ENCODE measurements around the gene MPND.
"Not testable (repeated sequence)": the region's sequence is repeated elsewhere in the genome, so short reads cannot be mapped to it uniquely, and the experiment has no call there.

MPND gene

GRCh38 chr19:4347521-4347920 is 4.2 kb downstream of the MPND start:
- no peak for DNase-seq (ENCODE audit: low read depth in 2 of 2)

- DNase-seq (ENCODE audit: low read depth in 2 of 2): not testable (repeated sequence)
These were observed 5.9 kb downstream of the MPND start for GRCh38 chr19:4349225-4349624.

GRCh38 chr19:4350111-4350510 is 6.7 kb downstream of the MPND start:
- DNase-seq (ENCODE audit: low read depth in 2 of 2): no peak

- DNase-seq (ENCODE audit: low read depth in 2 of 2): no peak
These were observed 7.4 kb downstream of the MPND start for GRCh38 chr19:4350726-4351125.

- DNase-seq (ENCODE audit: low read depth in 2 of 2): peak in 1 of 2 donors; percentile 35
These were observed 9.3 kb downstream of the MPND start for GRCh38 chr19:4352701-4353121.

- no peak for DNase-seq (ENCODE audit: low read depth in 2 of 2)
These were observed 10.9 kb downstream of the MPND start for GRCh38 chr19:4354282-4354681.

- DNase-seq (ENCODE audit: low read depth in 2 of 2): no peak
These were observed 11.5 kb downstream of the MPND start for GRCh38 chr19:4354897-4355296.

- DNase-seq (ENCODE audit: low read depth in 2 of 2): no peak
These were observed 13.9 kb downstream of the MPND start for GRCh38 chr19:4357095-4357797.

- DNase-seq (ENCODE audit: low read depth in 2 of 2): no peak
These were observed 14.6 kb downstream of the MPND start for GRCh38 chr19:4357921-4358326.

- no peak for DNase-seq (ENCODE audit: low read depth in 2 of 2)
These were observed 15.6 kb downstream of the MPND start for GRCh38 chr19:4358709-4359626.

GRCh38 chr19:4359627-4360000 is 16.3 kb downstream of the MPND start:
- no peak for DNase-seq (ENCODE audit: low read depth in 2 of 2)

GRCh38 chr19:4360081-4360569 is 16.8 kb downstream of the MPND start:
- DNase-seq (ENCODE audit: low read depth in 2 of 2): no peak

- no peak for DNase-seq (ENCODE audit: low read depth in 2 of 2)
These were observed 17.3 kb downstream of the MPND start for GRCh38 chr19:4360641-4361151.

GRCh38 chr19:4361152-4362046 is 18.0 kb downstream of the MPND start:
- DNase-seq (ENCODE audit: low read depth in 2 of 2): no peak

GRCh38 chr19:4362101-4362828 is 18.9 kb downstream of the MPND start:
- no peak for DNase-seq (ENCODE audit: low read depth in 2 of 2)

- no peak for DNase-seq (ENCODE audit: low read depth in 2 of 2)
These were observed 19.6 kb downstream of the MPND start for GRCh38 chr19:4362831-4363545.

GRCh38 chr19:4363571-4364304 is 20.4 kb downstream of the MPND start:
- DNase-seq (ENCODE audit: low read depth in 2 of 2): no peak

GRCh38 chr19:4365341-4365740 is 22.0 kb downstream of the MPND start:
- no peak for DNase-seq (ENCODE audit: low read depth in 2 of 2)
